Measurements from ENCODE around the gene ARSB.

ARSB gene

GRCh38 chr5:78799266-78800017, 185.7 kb downstream of the ARSB start:
- no peak for DNase-seq

GRCh38 chr5:78798673-78799029, 186.5 kb downstream of the ARSB start:
- no peak for DNase-seq

GRCh38 chr5:78797936-78798672, 187.0 kb downstream of the ARSB start:
- no peak for DNase-seq

- no peak for DNase-seq
Measured at GRCh38 chr5:78795757-78796156, 189.4 kb downstream of the ARSB start.

GRCh38 chr5:78794693-78795215, 190.4 kb downstream of the ARSB start:
- DNase-seq, result no peak

GRCh38 chr5:78793907-78794662, 191.0 kb downstream of the ARSB start:
- DNase-seq, result no peak

GRCh38 chr5:78792345-78793055, 192.6 kb downstream of the ARSB start:
- no peak for DNase-seq

- no peak for DNase-seq
Measured at GRCh38 chr5:78791501-78792100, 193.5 kb downstream of the ARSB start.

- no peak for DNase-seq
Measured at GRCh38 chr5:78787783-78788182, 197.3 kb downstream of the ARSB start.

- DNase-seq, result no peak
Measured at GRCh38 chr5:78785454-78785853, 199.7 kb downstream of the ARSB start.

- no peak for DNase-seq
Measured at GRCh38 chr5:78783434-78784130, 201.5 kb downstream of the ARSB start.

GRCh38 chr5:78782728-78783127, 202.4 kb downstream of the ARSB start:
- no peak for DNase-seq

- DNase-seq, result no peak
Measured at GRCh38 chr5:78781611-78782286, 203.4 kb downstream of the ARSB start.

- DNase-seq, result no peak
Measured at GRCh38 chr5:78779771-78780616, 205.1 kb downstream of the ARSB start.

GRCh38 chr5:78779262-78779661, 205.8 kb downstream of the ARSB start:
- no peak for DNase-seq

GRCh38 chr5:78778538-78778937, 206.6 kb downstream of the ARSB start:
- DNase-seq, result no peak

GRCh38 chr5:78777901-78778300, 207.2 kb downstream of the ARSB start:
- DNase-seq, result no peak

GRCh38 chr5:78776637-78777036, 208.5 kb downstream of the ARSB start:
- no peak for DNase-seq

GRCh38 chr5:78773655-78774054, 211.5 kb downstream of the ARSB start:
- no peak for DNase-seq

All from NCI-H748 treated with DMSO at 0.1 percent for 48 hours (cell line).